HG03159 (cell line): ENCODE results near the gene ELF1.
A peak's percentile ranks its signal among the peaks of the same experiment; 100 is the strongest.

Experiments used
- ATAC-seq: cut with Tn5 transposase; IDR thresholded peaks from one replicate; pipeline ENCODE4 v1.9.1; 2021; ENCODE audit warnings: mild to moderate bottlenecking, moderate library complexity; ENCODE audit not compliant: unreplicated experiment

ELF1 gene

DNA sequence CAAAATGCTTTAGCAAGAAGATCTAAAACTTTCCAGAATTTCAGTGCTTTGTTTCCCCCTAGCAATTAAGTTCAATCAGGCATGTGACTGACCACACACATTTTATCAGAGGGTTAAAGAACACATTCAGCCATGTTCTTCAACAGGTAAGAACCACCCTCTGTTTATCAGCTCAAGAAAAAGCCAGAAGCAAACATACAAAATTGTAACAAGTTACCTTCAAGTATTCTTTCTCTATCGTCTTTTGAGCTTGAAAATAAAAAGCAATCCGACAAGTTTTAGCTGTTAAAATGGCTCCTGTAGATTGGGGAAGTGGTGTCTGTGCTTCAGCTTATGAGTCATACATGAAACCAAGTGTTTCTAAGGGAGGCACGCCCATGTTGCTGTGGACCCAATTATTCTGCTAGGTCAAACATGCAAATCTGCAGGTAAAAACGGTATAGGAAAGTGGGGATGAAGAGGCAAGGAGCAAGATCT, at the start of gene ELF1:
Gene ELF1, minus strand, starts transcription at position 306 of the 477 bp plus-strand sequence. CDS start 37,262 bp downstream, outside the sequence.
- ATAC-seq, result peak; percentile 89

DNA sequence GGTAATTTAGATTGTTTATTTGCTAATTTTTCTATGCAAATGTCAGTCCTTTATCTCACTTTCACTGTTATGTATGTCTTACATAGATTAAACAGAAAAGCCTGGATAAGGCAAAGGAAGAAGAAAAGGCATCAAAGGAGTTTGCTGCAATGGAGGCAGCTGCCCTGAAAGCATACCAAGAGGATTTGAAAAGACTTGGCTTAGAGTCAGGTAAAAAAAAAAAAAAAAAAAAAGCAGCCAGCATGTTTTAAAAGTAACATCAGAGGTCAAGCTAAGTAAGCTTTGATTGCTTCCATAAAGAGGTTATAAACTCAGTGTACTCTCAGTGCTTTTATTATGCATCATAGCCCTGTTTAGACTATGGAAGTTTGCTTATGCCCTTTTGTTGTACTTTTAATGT, 46.0 kb upstream of the ELF1 start:
- no peak for ATAC-seq

DNA sequence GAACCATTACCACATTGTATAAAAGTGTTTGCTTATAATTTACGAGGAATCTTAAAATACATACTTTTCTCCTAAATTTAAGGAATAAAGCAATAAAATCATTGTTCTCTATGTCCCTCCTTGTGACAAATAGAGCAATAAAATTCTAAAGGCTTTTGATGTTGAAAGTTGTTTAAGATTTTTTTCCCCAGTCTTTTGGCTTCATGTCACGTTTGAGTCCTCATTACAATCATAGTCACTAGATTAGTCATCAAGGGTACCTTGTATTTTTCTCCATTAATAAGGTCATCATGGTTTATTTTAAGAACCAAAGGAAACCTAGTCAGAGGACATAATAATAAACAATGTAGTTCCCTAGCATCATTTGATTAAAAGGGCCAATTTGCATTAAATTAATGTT, 45.4 kb upstream of the ELF1 start:
- no peak for ATAC-seq

DNA sequence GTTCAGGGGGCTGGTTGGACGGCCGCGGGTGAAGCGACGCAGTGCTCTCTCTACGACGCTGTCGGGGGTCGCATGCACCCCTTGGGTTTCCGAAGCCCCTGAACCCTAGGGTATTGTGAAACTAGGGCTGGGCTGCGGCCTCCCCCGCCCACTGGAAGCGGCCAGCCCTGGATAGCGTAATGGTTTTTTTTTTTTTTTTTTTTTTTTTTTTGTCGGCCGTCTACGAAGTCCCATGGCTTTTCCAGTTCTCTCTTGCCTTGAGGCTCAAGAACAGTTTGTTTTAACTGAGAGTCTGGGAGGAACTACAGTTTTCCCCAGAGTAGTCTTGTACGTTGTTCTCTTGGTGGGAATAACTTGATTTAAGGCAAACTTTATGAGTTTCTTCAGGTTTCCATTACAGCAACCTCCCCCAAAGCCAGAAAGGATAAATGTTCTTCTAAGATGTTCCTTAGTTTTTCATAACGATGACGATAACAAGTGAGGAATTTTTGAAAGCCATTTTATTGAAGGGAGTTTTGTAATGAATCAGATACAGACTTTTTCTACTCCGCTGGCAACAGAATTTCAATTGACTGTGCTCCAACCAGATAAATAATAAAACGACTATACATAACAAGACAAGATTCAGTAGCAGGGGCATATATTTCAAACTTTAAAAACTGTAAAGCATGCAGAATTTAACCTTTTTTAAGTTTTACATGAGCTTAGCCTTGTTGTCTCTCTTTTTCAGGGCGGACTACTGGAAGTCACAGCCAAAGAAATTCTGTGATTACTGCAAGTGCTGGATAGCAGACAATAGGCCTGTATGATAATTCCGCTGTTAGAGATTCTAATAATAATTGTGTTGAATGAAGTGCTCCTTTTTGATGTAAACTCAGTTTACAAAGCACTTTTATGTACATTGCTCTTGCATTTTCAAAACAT, 43.1 kb upstream of the ELF1 start:
- ATAC-seq, result peak; percentile 31

DNA sequence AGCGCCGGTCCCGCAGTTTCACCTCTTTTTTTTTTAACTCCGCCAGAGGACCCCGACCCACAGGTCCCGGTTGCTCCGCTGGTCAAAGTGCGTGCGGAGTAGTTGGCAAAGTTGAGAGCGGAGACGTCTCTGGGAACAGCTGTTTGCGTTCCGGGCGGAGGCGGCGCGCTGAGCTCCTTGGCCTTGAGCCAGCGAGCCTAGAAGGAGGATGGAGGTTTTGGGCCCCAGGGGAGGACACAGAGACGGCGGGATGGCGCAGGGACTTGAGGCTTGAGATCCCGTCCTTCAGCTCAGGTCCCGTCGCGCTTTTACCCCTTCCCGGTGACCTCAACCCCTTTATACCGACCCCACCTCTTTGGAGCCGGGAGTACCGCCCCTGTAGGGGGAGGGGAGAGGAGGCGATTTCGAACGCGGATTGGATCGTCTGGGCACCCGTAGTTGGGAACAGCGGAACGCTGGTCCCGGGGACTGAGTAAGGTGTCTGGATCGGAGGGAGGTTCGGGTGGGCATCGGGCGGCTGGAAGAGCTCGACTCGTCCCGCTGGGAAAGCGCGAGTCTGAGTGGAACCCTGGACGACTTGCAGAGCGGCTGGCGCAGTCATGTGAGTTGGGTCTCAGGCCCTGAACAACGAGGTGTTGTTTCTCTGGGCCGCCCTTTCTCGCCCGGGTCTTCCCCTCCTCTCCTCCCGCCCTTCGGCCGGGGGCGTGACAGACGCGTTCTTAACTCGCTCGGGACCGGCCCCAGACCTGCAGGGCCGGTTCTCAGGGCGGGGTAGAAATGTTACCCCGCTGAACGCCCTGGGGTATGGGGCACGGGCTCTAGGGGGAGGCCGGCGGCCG, 42.2 kb upstream of the ELF1 start, which contains the start of gene WBP4:
Gene WBP4, plus strand, starts transcription at position 435 of the 839 bp plus-strand sequence. Its CDS starts 165 bp downstream, at position 600.
- peak; percentile 70 for ATAC-seq

DNA sequence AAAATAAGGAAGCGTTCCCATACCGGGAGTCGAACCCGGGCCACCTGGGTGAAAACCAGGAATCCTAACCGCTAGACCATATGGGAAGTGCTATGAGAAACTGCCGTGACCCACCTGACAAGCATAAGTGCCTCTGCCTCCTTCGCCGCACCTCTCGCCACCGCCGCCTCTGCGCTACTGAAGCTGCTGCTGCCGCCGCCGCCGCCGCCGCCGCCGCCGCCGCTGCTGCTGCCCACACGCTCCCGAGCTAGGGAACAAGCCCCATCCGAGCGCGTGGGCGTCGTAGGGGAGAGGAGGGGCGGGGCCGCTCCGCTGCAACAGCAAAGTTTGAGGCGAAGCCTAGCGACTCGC, 41.6 kb upstream of the ELF1 start:
- ATAC-seq, result peak; percentile 31

DNA sequence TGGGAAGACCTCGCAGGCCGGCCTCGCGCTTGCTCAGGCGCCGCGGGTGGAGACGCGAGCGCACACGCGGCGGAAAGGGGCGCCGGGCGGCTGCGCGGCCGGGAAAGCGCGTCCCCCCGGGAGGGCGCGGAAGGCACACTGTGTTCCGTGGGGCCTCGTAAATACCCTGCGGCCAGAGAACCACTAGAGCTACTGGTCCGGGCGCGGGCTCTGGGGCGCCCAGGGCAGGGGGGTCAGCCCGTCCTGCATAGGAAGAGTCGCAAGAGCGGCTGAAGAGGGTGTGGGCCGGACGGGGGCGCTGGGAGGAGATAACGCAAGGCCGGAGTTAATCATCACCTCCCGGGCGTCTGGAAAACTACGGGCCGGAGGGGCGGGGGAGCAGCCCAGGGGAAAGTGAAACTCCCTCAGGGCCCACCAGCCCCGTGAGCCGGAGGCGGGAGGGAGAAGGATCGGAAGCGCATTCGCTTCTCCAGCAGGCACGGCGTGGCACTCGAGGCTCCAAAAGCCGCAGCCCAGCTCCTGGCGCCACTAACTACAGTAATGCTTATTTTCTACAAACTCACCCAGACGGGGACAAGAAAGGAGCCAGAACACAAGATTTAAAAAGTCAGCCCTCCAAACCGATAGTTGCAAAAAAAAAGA, 41.1 kb upstream of the ELF1 start:
- ATAC-seq, result peak; percentile 32

DNA sequence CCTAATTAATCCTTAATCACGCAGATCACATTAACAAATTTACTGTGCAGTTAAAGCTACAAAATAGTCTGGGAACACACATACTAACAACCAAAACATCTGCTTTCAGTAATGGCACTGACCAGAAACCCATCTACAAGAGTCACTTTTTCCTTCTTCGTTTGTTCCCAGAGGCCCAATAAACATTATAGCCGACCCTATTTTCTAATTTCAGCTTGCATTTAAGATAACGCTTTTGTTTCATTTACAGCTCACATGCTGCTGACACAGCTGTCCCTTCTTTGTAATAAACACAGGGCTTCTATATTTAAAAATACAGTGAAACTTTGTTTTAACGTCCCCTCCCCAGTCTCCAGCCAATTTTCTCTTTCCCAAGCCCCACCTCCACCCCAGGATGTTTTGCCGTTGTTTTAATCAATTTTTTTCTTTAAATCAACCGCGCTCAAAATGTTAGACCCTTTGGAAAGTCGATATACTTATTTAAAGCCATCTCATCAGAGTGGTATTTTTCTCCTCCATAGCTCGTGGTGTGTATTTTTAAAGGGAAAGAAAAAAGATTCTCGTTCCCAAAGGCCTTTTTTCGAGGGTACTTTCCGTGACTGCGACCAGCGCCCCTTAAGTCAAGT, 40.5 kb upstream of the ELF1 start:
- no peak for ATAC-seq

DNA sequence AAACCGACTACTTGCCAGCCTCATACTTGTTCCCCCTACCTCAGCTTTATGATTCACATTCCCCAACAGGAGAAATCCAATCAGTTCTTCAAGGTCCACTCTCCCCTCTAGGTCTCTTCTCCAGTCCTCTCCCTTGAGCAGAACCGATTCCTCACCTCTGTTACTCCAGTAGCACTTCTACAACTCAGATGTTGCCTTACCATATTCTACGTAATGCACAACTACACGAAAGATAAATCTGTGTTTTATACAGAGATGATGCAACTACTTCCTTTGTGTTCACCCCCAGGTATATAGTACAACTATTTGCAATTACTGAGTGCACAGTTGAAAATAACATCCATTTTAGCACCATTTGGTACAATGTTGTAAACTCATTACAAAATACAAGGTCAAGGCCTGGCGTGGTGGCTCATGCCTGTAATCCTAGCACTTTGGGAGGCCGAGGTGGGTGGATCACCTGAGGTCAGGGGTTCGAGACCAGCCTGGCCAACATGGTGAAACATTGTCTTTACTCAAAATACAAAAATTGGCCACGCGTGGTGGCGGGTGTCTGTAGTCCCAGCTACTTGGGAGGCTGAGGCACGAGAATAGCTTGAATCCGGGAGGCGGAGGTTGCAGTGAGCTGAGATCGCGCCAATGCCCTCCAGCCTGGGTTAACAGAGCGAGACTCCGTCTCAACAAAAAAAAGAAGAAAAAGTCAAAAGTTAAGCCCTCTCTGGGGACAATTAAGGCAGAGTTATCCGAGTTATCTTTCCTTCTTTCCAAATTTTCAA, 39.4 kb upstream of the ELF1 start:
- no peak for ATAC-seq

DNA sequence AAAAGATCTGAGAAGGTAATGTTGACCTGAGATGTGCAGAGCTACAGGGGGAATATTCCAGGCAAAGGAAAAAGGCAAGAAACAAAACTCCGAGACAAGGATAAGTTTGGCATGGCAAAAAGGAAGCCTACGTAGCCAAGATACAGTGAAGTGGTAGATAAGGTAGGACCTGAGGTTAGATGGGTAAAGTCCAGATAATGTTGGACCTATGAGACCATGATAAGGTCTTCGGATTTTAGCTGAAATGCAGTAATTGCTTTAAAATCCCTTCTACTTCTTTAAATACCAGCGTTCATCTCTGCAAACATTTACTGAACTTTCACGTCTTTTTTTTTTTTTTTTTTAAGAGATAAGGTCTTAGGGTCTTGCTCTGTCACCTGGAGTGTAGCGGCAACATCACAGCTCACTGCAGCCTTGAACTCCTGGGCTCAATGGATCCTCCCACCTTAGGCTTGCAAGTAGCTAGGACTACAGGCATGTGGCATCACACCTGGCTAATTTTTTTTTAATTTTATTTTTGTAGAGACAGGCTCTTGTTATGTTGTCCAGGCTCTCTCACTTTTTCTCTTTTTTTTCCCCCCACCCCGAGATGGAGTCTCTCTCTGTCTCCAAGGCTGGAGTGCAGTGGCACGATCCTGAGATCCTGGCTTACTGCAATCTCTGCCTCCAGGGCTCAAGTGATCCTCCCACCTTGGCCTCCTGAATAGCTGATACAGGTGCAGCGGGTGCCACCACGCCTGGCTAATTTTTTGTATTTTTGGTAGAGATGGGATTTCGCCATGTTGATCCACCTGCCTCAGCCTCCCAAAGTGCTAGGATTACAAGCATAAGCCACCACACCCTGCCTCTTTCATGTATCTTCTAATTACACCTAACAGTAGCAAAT, 38.0 kb upstream of the ELF1 start:
- ATAC-seq, result no peak

DNA sequence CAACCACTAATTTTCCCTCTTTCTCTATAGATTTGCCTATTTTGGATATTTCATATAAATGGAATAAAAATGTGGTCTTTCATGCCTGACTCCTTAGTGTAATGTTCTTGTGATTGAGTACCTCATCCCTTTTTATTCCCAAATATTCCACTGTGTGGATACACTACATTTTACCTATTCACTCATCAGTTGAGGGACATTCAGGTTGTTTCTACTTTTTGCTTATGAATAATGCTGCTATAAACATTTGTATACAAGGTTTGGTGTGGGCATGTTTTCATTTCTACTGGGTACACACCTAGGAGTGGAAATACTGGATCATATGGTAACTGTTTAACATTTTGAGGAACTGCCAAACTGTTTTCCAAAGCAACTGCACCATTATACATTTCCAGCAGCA, 37.1 kb upstream of the ELF1 start:
- ATAC-seq, result no peak

DNA sequence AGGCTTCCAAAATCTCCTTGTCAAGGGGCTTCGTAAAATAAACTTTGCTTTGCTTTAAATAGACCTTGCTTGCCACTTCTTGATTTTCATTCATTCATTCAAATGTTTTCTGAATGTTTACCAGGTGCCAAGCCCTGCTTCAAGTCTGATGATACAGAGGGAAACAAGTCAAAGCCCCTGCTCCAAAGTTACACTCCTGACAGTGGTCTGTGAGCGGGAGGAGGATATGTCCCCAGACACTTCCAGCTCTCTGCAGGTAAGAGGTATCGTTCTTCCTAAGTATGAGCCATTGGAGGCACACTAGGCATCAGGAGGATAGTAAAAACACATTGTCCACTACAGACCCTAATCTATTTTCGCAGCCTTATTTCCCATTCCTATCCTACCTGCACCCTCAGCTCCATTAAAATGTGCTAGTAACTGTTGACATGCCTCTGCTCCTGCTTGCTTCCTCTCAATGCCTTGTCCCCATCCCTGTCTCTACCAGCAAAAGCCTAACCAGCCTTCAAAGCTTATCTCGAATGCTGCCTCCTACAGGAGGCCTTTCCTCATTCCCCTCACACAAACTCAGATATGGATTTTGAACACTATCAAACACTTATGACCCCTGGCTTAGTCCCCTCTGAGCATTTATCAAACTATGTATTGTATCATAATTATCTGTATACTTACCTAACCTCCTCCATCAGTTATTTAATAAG, 36.0 kb upstream of the ELF1 start:
- no peak for ATAC-seq

DNA sequence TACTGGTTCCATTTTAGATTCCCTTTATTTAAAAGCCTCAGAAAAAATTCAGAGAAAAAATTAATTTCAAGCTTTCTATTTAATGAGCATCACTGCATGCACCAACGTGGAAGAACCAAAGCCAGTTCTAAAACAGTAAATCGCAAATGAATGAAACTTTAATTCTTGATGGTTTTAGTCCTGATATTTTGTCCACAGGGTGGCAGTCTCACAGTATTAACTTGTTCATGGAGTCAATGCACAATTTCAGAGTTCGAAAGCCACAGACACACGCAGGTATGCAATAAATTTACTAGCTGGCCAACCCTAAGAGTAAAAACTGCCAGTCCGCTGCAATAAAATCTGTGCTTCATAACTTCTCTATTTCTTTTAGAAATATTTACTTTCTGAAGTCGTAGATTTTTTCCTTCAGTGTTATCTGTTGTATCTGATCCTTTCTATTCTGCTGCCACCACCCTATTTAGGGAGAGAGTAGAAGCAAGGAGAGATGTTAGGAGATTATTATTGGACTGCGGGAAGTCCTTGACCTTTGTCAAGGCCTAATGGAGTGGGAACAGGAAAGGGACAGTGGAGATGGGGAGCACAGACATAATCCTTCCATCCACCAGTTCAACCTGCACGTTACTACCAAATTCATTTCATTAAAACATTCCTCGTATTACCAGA, 35.2 kb upstream of the ELF1 start:
- ATAC-seq, result no peak

DNA sequence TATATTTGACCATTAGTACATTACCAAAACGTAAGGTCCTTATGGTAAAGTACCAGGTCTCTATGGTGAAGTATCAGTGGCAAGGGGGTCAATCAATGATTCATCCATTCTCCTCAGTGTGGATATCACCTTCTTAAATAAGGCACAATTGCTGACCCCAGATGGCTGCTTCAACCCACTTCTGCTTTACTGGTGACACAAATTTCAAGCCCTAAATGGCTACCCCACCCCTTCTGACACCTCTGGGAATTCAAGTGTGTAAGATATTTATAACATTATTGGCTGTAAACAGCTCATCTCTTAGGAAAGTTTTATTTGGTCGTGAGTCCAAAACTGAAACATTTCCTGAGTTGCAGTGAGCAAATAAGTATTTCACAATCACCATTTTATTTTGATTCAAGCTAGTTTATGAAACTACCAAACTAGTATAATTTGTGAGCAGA, 34.3 kb upstream of the ELF1 start:
- ATAC-seq, result peak; percentile 78

DNA sequence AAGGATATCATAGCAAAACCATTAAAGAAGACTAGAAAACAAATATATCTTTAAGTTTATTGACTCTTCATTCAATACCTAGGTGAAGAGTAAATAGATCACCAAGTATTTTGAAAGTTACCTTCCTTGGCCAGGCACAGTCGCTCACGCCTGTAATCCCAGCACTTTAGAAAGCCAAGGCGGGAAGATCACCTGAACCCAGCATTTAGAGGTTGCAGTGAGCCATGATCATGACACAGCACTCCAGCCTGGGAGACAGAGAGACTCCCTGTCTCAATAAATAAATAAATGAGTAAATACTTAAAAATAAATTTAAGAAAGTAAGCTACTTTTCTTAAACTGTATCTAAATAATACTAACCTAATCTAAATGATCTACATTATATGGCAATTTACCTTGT, 33.3 kb upstream of the ELF1 start:
- no peak for ATAC-seq

DNA sequence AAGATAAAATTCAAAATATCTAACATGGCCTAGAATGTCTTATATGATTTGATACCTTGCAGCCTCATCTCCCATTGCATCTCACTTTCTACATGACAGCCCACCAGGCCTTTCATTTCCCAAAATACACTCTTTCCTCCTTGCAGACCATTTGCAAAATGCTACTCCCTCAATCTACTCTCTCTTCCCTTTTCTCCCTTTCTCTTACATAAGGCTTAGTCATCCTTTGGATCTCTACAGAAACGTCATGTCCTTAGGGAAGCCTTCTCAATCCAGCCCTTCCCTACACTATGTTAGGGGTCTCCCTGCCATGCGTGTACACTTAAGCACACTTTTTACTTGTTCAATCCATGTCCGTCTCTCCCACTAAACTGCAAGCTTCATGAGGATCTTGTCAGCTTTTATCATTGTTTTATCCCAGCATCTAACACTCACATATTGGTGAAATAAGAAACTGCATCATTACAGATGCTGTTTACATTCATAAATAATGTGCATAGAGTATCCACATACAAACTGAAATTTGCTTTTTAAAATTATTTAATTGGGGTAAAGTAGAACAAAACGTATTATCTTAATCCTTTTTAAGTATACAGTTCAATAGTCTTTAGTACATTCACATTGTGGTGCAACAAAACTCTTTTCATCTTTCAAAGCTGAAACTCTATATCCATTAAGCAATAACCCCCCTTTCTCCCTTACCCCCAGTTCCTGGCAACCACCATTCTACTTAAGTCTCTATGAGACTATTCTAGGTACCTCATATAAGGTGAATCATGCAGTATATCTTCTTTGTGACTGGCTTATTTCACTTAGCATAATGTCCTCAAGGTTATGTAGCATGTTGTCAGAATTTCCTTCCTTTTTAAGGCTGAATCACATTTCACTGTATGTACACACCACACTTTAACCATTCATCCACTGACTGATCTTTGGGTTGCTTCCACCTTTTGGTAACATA, 30.6 kb upstream of the ELF1 start:
- no peak for ATAC-seq

DNA sequence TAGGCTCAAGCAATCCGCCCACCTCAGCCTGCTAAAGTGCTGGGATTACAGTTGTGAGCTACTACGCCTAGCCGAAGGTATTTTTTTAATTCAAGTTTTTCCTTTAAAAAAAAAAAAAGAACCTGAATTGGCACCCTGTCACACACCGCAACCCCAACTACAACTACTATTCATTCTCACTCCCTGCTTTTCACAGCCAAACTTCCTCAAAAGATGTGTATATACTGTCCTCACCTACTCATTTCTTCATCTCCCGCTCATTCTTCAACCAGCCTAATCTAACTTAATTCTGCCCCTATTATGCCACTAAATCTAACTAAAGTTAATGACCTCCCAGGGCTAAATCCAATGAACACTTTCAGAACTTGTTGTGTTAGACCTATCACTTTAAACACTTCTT, 29.5 kb upstream of the ELF1 start:
- ATAC-seq, result no peak
